SK-N-SH (cell line): ENCODE results near the gene VAMP7. TPM values are rescaled to one million over a fixed set of nuclear protein-coding genes. Genes with fewer than 3 reads are reported as not detected.

Source experiments
- CTCF ChIA-PET: fragments of 300-600, 350-600 bp; formaldehyde crosslinking; extraction: SDS; loops from one replicate; lab custom pipeline; 2021; lab: Yijun Ruan, JAX
- POLR2A ChIA-PET: fragments of 350-600 bp; sonication (Branson Sonifier 250); formaldehyde crosslinking; extraction: SDS; loops from one replicate; lab custom pipeline; 2020; ENCODE audit warnings: antibody characterized with exemption, inconsistent platforms; lab: Yijun Ruan, JAX
- DNase-seq: peaks from one replicate; pipeline ENCODE4 v3.0.0; 2012
- H2AFZ ChIP-seq: fragments of 200-600 bp; sonication (generic); 2 replicates; pipeline ENCODE4 v1.8.1; 2016; ENCODE audit warnings: antibody characterized with exemption, mild to moderate bottlenecking, low read depth
- H3F3A ChIP-seq: fragments of 200-600 bp; sonication (generic); replicated peaks from 2 replicates; pipeline ENCODE3; 2016; ENCODE audit warnings: antibody characterized with exemption, mild to moderate bottlenecking; ENCODE audit not compliant: insufficient read depth
- H3K27ac ChIP-seq, 2 experiments: fragments of 200-500 bp in 1 of 2; fragments of 200-600 bp in 1 of 2; sonication (Bioruptor generic) in 1 of 2; sonication (generic), shearing (Covaris generic) in 1 of 2; 2 replicates each; pipeline versions ENCODE4 v1.5.1 to v1.6.1; 2014 to 2016; ENCODE audit warnings: low read depth in 2 of 2, inconsistent platforms in 1 of 2, low read length in 1 of 2, mild to moderate bottlenecking in 1 of 2, mixed read lengths in 1 of 2
- H3K27me3 ChIP-seq: fragments of 200-600 bp; sonication (generic), shearing (Covaris generic); 2 replicates; pipeline ENCODE4 v1.6.1; 2016; ENCODE audit warnings: mixed run types; ENCODE audit not compliant: insufficient read depth
- H3K36me3 ChIP-seq, 2 experiments: fragments of 200-500 bp in 1 of 2; fragments of 200-600 bp in 1 of 2; sonication (Bioruptor generic) in 1 of 2; sonication (generic) in 1 of 2; replicated peaks in 1 of 2; 2 replicates each; pipeline versions ENCODE3 to v1.5.1; 2014 to 2016; ENCODE audit warnings: low read length in 1 of 2, mild to moderate bottlenecking in 1 of 2; ENCODE audit not compliant: insufficient read depth in 2 of 2, control insufficient read depth in 1 of 2
- H3K4me1 ChIP-seq, 2 experiments: fragments of 200-500 bp in 1 of 2; fragments of 200-600 bp in 1 of 2; sonication (Bioruptor generic) in 1 of 2; sonication (generic), shearing (Covaris generic) in 1 of 2; 2 replicates each; pipeline versions ENCODE4 v1.5.1 to v1.6.1; 2014 to 2016; ENCODE audit warnings: low read depth in 1 of 2, low read length in 1 of 2, mixed run types in 1 of 2; ENCODE audit not compliant: insufficient read depth in 2 of 2, control insufficient read depth in 1 of 2
- H3K4me2 ChIP-seq: fragments of 200-600 bp; sonication (generic), shearing (Covaris generic); 2 replicates; pipeline ENCODE4 v1.6.1; 2017; ENCODE audit warnings: mixed run types
- H3K4me3 ChIP-seq, 2 experiments: fragments of 200-500 bp in 1 of 2; fragments of 200-600 bp in 1 of 2; sonication (Bioruptor generic) in 1 of 2; sonication (generic), shearing (Covaris generic) in 1 of 2; 2 replicates each; pipeline versions ENCODE4 v1.5.1 to v1.8.1; 2014 to 2016; ENCODE audit warnings: low read depth in 2 of 2, inconsistent platforms in 1 of 2, low read length in 1 of 2, mild to moderate bottlenecking in 1 of 2, mixed read lengths in 1 of 2, moderate library complexity in 1 of 2
- H3K79me2 ChIP-seq: fragments of 200-600 bp; sonication (generic); 2 replicates; pipeline ENCODE4 v1.8.1; 2017; ENCODE audit warnings: mild to moderate bottlenecking; ENCODE audit not compliant: insufficient read depth
- H3K9ac ChIP-seq: fragments of 200-600 bp; sonication (generic); 2 replicates; pipeline ENCODE4 v1.6.1; 2017; ENCODE audit warnings: mixed run types
- H3K9me2 ChIP-seq: fragments of 200-600 bp; sonication (generic); 2 replicates; pipeline ENCODE4 v1.6.1; 2017; ENCODE audit warnings: mixed run types
- H3K9me3 ChIP-seq: fragments of 200-600 bp; sonication (generic); 2 replicates; pipeline ENCODE4 v1.6.1; 2017; ENCODE audit warnings: mixed run types, mild to moderate bottlenecking, moderate library complexity
- H4K20me1 ChIP-seq: fragments of 200-600 bp; sonication (generic); 2 replicates; pipeline ENCODE4 v1.6.1; 2017; ENCODE audit warnings: mild to moderate bottlenecking, mixed run types; ENCODE audit not compliant: insufficient read depth
- ELF1 ChIP-seq: IDR thresholded peaks from 2 replicates; pipeline ENCODE4 v1.4.0; 2012
- EP300 ChIP-seq, 2 experiments: IDR thresholded peaks; 2 replicates each; pipeline versions ENCODE4 v1.4.0 to v1.6.1; 2012; ENCODE audit warnings: borderline replicate concordance in 1 of 2, low read depth in 1 of 2, low read length in 1 of 2
- FOSL2 ChIP-seq: IDR thresholded peaks from 2 replicates; pipeline ENCODE4 v1.4.0; 2012; ENCODE audit warnings: low read depth, mild to moderate bottlenecking, moderate library complexity, borderline replicate concordance
- FOXJ3 ChIP-seq: sonication (generic); formaldehyde crosslinking; IDR thresholded peaks from 2 replicates; pipeline ENCODE4 v1.5.1; 2020; ENCODE audit warnings: mild to moderate bottlenecking, missing genetic modification reagents
- FOXM1 ChIP-seq: IDR thresholded peaks from 2 replicates; pipeline ENCODE4 v1.4.0; 2012; ENCODE audit warnings: low read depth, mild to moderate bottlenecking
- GABPA ChIP-seq: IDR thresholded peaks from 2 replicates; pipeline ENCODE4 v1.4.0; 2012; ENCODE audit warnings: low read depth, mild to moderate bottlenecking
- GATA2 ChIP-seq: sonication (generic); formaldehyde crosslinking; IDR thresholded peaks from 2 replicates; pipeline ENCODE4 v1.5.0; 2020; ENCODE audit warnings: mild to moderate bottlenecking, missing genetic modification reagents
- JUND ChIP-seq: IDR thresholded peaks from 2 replicates; pipeline ENCODE4 v1.4.0; 2012
- MAX ChIP-seq: IDR thresholded peaks from 2 replicates; pipeline ENCODE4 v1.4.0; 2012; ENCODE audit warnings: low read depth
- MEF2A ChIP-seq: IDR thresholded peaks from 2 replicates; pipeline ENCODE4 v1.4.0; 2012; ENCODE audit warnings: low read depth, borderline replicate concordance
- MXI1 ChIP-seq: IDR thresholded peaks from 2 replicates; pipeline ENCODE4 v1.6.1; 2012; ENCODE audit warnings: mild to moderate bottlenecking, low read depth, low read length, improper control_type of control experiment
- PBX3 ChIP-seq: IDR thresholded peaks from 2 replicates; pipeline ENCODE4; 2012
- POLR2AphosphoS5 ChIP-seq: IDR thresholded peaks from 2 replicates; pipeline ENCODE4 v1.6.1; 2012; ENCODE audit warnings: low read depth, low read length
- RCOR1 ChIP-seq: fragments of 150-350 bp; IDR thresholded peaks from 2 replicates; pipeline ENCODE4 v1.6.1; 2017; ENCODE audit warnings: antibody characterized with exemption, low read length
- RXRA ChIP-seq: IDR thresholded peaks from 2 replicates; pipeline ENCODE4 v1.4.0; 2012; ENCODE audit warnings: low read depth, mild to moderate bottlenecking, borderline replicate concordance
- SIN3A ChIP-seq: IDR thresholded peaks from 2 replicates; pipeline ENCODE4 v1.6.1; 2012; ENCODE audit warnings: low read depth, mild to moderate bottlenecking, low read length, moderate library complexity, borderline replicate concordance
- SMC3 ChIP-seq: IDR thresholded peaks from 2 replicates; pipeline ENCODE4 v1.6.1; 2012; ENCODE audit warnings: low read depth, low read length, improper control_type of control experiment
- TCF12 ChIP-seq: IDR thresholded peaks from 2 replicates; pipeline ENCODE4 v1.4.0; 2012
- TEAD4 ChIP-seq: IDR thresholded peaks from 2 replicates; pipeline ENCODE4 v1.4.0; 2012; ENCODE audit warnings: mild to moderate bottlenecking, borderline replicate concordance; ENCODE audit not compliant: insufficient read depth
- USF2 ChIP-seq: fragments of 150-350 bp; IDR thresholded peaks from 2 replicates; pipeline ENCODE4 v1.6.1; 2017; ENCODE audit warnings: antibody characterized with exemption, low read length, low read depth, borderline replicate concordance
- ZBTB33 ChIP-seq: IDR thresholded peaks from 2 replicates; pipeline ENCODE4 v1.4.0; 2012; ENCODE audit warnings: low read depth, borderline replicate concordance
- WGBS: methylation state at CpG from one replicate; pipeline ENCODE4 v1.1.6; 2017; ENCODE audit warnings: low lambda C conversion rate; 5-methylcytosine and 5-hydroxymethylcytosine counted together
- polyA plus RNA-seq, 3 experiments: library from polyadenylated mRNA; depleted of rRNA; stranded (reverse); fragments of >200 nt; gene quantifications; 2 replicates each; pipeline ENCODE4 v1.2.3, GENCODE V29; 2012

Gene VAMP7
- polyA plus RNA-seq, 1 of the 3 experiments (the other 2 are of a cell fraction), result 23.9 TPM

GRCh38 chrX:155951237-155951789 is 70.2 kb downstream of the VAMP7 start:
- no peak for TF ChIP-seq POLR2AphosphoS5
- TF ChIP-seq RCOR1, result no peak
- TF ChIP-seq PBX3, result no peak
- no peak for TF ChIP-seq MXI1
- no peak for TF ChIP-seq GABPA
- TF ChIP-seq GATA2, result no peak
- TF ChIP-seq ELF1, result no peak
- TF ChIP-seq USF2, result no peak
- TF ChIP-seq MAX, result no peak
- no peak for TF ChIP-seq EP300 (IDR thresholded peaks at IDR 0.05; ENCODE audit: borderline replicate concordance in 1 of 2, low read depth in 1 of 2, low read length in 1 of 2)
- Histone ChIP-seq H3K4me3 (no peak overlapping the region), H3F3A (no peaks in the 10 kb centered on the region), H3K79me2 (no peaks in the 10 kb centered on the region), H3K27ac (no peak overlapping the region), H3K36me3 (no peaks in the 10 kb centered on the region), H3K9me3 (no peaks in the 10 kb centered on the region), H3K9ac (no peak overlapping the region), H3K27me3 (no peaks in the 10 kb centered on the region), H3K4me2 (no peak overlapping the region), H3K4me1 (no peaks in the 10 kb centered on the region), H4K20me1 (no peaks in the 10 kb centered on the region), H2AFZ (no peak overlapping the region), H3K9me2 (no peaks in the 10 kb centered on the region)
- DNase-seq, result no peak
- ChIA-PET CTCF (no interaction called here), POLR2A (no interaction called here)
- 26% methylated on average over 3 of the region's 3 CpGs for WGBS

GRCh38 chrX:155953055-155953454 is 71.9 kb downstream of the VAMP7 start:
- Histone ChIP-seq H3K27me3 (no peaks in the 10 kb centered on the region), H3K79me2 (no peaks in the 10 kb centered on the region), H2AFZ (no peak overlapping the region), H3F3A (no peaks in the 10 kb centered on the region), H3K4me1 (no peaks in the 10 kb centered on the region), H3K27ac (no peak overlapping the region), H3K9me2 (no peaks in the 10 kb centered on the region), H3K9me3 (no peaks in the 10 kb centered on the region), H3K9ac (no peak overlapping the region), H3K4me3 (no peak overlapping the region), H3K36me3 (no peaks in the 10 kb centered on the region), H3K4me2 (no peak overlapping the region), H4K20me1 (no peaks in the 10 kb centered on the region)
- TF ChIP-seq TEAD4, result no peak
- no peak for TF ChIP-seq MEF2A
- TF ChIP-seq TCF12, result no peak
- no peak for TF ChIP-seq RXRA
- TF ChIP-seq EP300 (IDR thresholded peaks at IDR 0.05; ENCODE audit: borderline replicate concordance in 1 of 2, low read depth in 1 of 2, low read length in 1 of 2), result no peak
- no peak for TF ChIP-seq ELF1
- TF ChIP-seq SMC3, result no peak
- TF ChIP-seq JUND, result no peak
- TF ChIP-seq ZBTB33, result no peak
- no peak for TF ChIP-seq FOSL2
- no peak for TF ChIP-seq FOXJ3 (CRISPR knock-in tag)
- TF ChIP-seq FOXM1, result no peak
- TF ChIP-seq USF2, result no peak
- TF ChIP-seq RCOR1, result no peak
- no peak for TF ChIP-seq POLR2AphosphoS5
- no peak for TF ChIP-seq SIN3A
- ChIA-PET POLR2A (no interaction called here), CTCF (no interaction called here)
- WGBS, result 30% methylated on average over 3 of the region's 3 CpGs
- no peak for DNase-seq
